H1 (cell line): ENCODE data around the gene CLUH. TPM values are rescaled to one million over a fixed set of nuclear protein-coding genes. Genes with fewer than 3 reads are reported as not detected.

Experiments
- CHD7 ChIP-seq: fragments of 300-600 bp; sonication (generic); IDR thresholded peaks from 2 replicates; pipeline ENCODE4 v1.7.1; 2012; ENCODE audit warnings: low read length, moderate library complexity, mild to moderate bottlenecking, inconsistent platforms; ENCODE audit not compliant: insufficient replicate concordance
- CTBP2 ChIP-seq: IDR thresholded peaks from 2 replicates; pipeline ENCODE4 v1.7.0; 2011; ENCODE audit warnings: borderline replicate concordance, mild to moderate bottlenecking, moderate library complexity, mixed read lengths, low read length; ENCODE audit not compliant: insufficient read depth, insufficient read length
- EGR1 ChIP-seq: IDR thresholded peaks from 2 replicates; pipeline ENCODE4 v1.6.1; 2011; ENCODE audit warnings: low read depth, low read length, borderline replicate concordance
- MAX ChIP-seq: IDR thresholded peaks from 2 replicates; pipeline ENCODE4 v1.6.1; 2012; ENCODE audit warnings: inconsistent platforms
- RBBP5 ChIP-seq: IDR thresholded peaks from 2 replicates; pipeline ENCODE4 v1.7.1; 2012; ENCODE audit warnings: low read depth, mild to moderate bottlenecking, inconsistent platforms, low read length, moderate library complexity, borderline replicate concordance
- RFX5 ChIP-seq: IDR thresholded peaks from 2 replicates; pipeline ENCODE4 v1.6.1; 2011; ENCODE audit warnings: low read depth, low read length, improper control_type of control experiment, borderline replicate concordance
- SP2 ChIP-seq: IDR thresholded peaks from 2 replicates; pipeline ENCODE4 v1.6.1; 2012; ENCODE audit warnings: mild to moderate bottlenecking, low read length, inconsistent platforms
- polyA plus RNA-seq, 7 experiments: library from polyadenylated mRNA; depleted of rRNA in 3 of 7; stranded (reverse) in 5 of 7; unstranded in 2 of 7; fragments of >200 nt in 5 of 7; fragments of 200-250 nt in 2 of 7; gene quantifications; 1 replicate in 5 of 7; 2 replicates in 1 of 7; 4 replicates in 1 of 7; pipeline versions ENCODE4 v1.2.1 to v1.2.3, GENCODE V29; 2011 to 2013; ENCODE audit warnings: missing spikeins in 2 of 7, mixed read lengths in 2 of 7
- total RNA-seq: library from RNA; stranded (reverse); fragmentation: NEBNext Ultra II Directional; extraction: Animal tissue kit (Norgen Biotek cat#: 25700); gene quantifications from 2 replicates; pipeline ENCODE4 v1.2.1, GENCODE V29; 2021
- TF ChIP-seq, protein P1 (sequence below): IDR thresholded peaks from 2 replicates; pipeline ENCODE4 v1.6.1; 2012; ENCODE audit warnings: low read length, inconsistent platforms

CLUH gene
- total and polyA plus RNA-seq, 2 of the 8 experiments (the other 6 are each of a cell fraction or from before 2014, with no cell fraction given): 33.6 to 98.6 TPM

DNA sequence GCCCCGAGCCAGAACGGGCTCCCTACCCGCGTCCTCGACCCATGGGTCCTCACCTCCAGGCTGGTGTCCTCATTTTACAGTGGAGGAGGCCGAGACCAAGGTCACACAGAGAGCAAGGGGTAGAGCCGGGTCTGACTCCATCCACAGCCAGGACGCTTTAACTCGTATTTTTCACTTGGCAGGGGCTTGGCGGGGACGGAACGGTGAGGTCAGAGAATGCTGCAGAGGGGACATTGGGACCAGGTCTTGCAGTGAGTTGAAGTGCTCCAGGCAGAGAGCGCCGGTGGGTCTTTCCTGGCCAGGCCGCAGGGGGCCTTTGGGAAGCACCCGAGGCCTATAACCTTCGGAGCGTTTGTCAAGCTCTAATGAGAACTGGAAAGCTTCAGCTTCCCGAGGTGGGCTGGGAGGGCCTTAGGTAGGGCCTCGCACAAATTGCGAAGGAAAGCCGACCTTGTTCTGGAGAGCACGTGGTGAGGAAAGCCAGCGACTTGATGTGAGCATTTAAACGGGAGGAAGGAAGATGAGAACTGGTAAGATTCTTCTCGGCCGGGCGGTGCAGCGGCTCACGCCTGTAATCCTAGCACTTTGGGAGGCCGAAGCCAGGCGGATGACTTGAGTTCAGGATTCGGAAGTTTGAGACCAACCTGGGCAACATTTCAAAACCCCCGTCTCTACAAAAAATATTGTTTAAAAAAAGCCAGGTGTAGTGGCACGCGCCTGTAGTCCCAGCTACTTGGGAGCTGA, 908 bp upstream of the CLUH start (continued):
- no peak for TF ChIP-seq CHD7
- no peak for TF ChIP-seq SP2
- peak; percentile 40; the same call in 1 of the 2 replicates for TF ChIP-seq MAX
- TF ChIP-seq, protein P1, sequence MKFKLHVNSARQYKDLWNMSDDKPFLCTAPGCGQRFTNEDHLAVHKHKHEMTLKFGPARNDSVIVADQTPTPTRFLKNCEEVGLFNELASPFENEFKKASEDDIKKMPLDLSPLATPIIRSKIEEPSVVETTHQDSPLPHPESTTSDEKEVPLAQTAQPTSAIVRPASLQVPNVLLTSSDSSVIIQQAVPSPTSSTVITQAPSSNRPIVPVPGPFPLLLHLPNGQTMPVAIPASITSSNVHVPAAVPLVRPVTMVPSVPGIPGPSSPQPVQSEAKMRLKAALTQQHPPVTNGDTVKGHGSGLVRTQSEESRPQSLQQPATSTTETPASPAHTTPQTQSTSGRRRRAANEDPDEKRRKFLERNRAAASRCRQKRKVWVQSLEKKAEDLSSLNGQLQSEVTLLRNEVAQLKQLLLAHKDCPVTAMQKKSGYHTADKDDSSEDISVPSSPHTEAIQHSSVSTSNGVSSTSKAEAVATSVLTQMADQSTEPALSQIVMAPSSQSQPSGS: 0 out of 2 replicates have a peak, but pooled peaks have one; percentile 34
- TF ChIP-seq EGR1: no peak
- no peak for TF ChIP-seq RFX5
- TF ChIP-seq CTBP2: no peak
- TF ChIP-seq RBBP5: no peak
